Endothelial cell of umbilical vein (primary cell): ENCODE results near the gene OAS3. TPM values are rescaled to one million over a fixed set of nuclear protein-coding genes. Genes with fewer than 3 reads are reported as not detected.

Experiments
- BruUV-seq: library from RNA; stranded (reverse); fragments of 400-500 nt; replicated peaks from 2 replicates; lab custom pipeline; 2021; lab: Mats Ljungman, UMichigan
- CTCF ChIA-PET: fragments of 300-600, 350-600 bp; sonication (Branson Sonifier 250); formaldehyde crosslinking; loops from one replicate; lab custom pipeline; 2021; ENCODE audit warnings: antibody characterized with exemption, inconsistent platforms; lab: Charles Lee
- POLR2A ChIA-PET: fragments of 300-600, 350-600 bp; sonication (Branson Sonifier 250); formaldehyde crosslinking; loops from one replicate; lab custom pipeline; 2021; ENCODE audit warnings: antibody characterized with exemption, inconsistent platforms; lab: Charles Lee
- DNase-seq: peaks from one replicate; pipeline ENCODE4 v3.0.0-alpha.2; 2011; ENCODE audit warnings: low read depth, low spot score
- FAIRE-seq: peaks from 2 replicates; lab custom pipeline; 2011; peaks lifted over from hg19 to GRCh38; lab: Jason Lieb, UNC
- H2AFZ ChIP-seq: 2 replicates; pipeline ENCODE4 v1.6.0; 2012; ENCODE audit warnings: low read depth, low read length, control low read depth, inconsistent platforms
- H3K27ac ChIP-seq: 2 replicates; pipeline ENCODE4 v1.5.1; 2011; ENCODE audit warnings: low read depth, mild to moderate bottlenecking, control low read depth, low read length, moderate library complexity; ENCODE audit not compliant: insufficient read depth
- H3K27me3 ChIP-seq, 2 experiments: 2 replicates each; pipeline versions ENCODE4 v1.6.0 to v1.6.1; 2011; ENCODE audit warnings: low read length in 2 of 2, mixed read lengths in 1 of 2; ENCODE audit not compliant: control insufficient read depth in 2 of 2, insufficient read depth in 2 of 2
- H3K36me3 ChIP-seq, 2 experiments: 2 replicates in 1 of 2; 3 replicates in 1 of 2; pipeline ENCODE4 v1.5.1; 2011; ENCODE audit warnings: low read length in 2 of 2, mild to moderate bottlenecking in 1 of 2, moderate library complexity in 1 of 2; ENCODE audit not compliant: control insufficient read depth in 2 of 2, insufficient read depth in 2 of 2; ENCODE audit errors: extremely low read depth in 1 of 2
- H3K4me1 ChIP-seq: 3 replicates; pipeline ENCODE4 v1.5.1; 2011; ENCODE audit warnings: mild to moderate bottlenecking, low read length; ENCODE audit not compliant: control insufficient read depth, insufficient read depth; ENCODE audit errors: extremely low read depth
- H3K4me2 ChIP-seq: 2 replicates; pipeline ENCODE4 v1.6.1; 2011; ENCODE audit warnings: low read length, control low read depth, mixed read lengths; ENCODE audit not compliant: insufficient read depth
- H3K4me3 ChIP-seq, 3 experiments: fragments of 200-600 bp in 1 of 3; sonication (generic), shearing (Covaris generic) in 1 of 3; replicated peaks in 1 of 3; 2 replicates each; pipeline ENCODE4 v1.5.1; 2011 to 2016; ENCODE audit warnings: control low read depth in 3 of 3, low read length in 3 of 3, mild to moderate bottlenecking in 2 of 3, inconsistent platforms in 1 of 3, low read depth in 1 of 3, moderate library complexity in 1 of 3; ENCODE audit not compliant: insufficient read depth in 1 of 3
- H3K79me2 ChIP-seq: 2 replicates; pipeline ENCODE4 v1.6.0; 2012; ENCODE audit warnings: low read length, inconsistent platforms; ENCODE audit not compliant: control insufficient read depth, insufficient read depth
- H3K9ac ChIP-seq: replicated peaks from 2 replicates; pipeline ENCODE3; 2011; ENCODE audit warnings: low read length, control low read depth; ENCODE audit not compliant: insufficient read depth; ENCODE audit errors: extremely low read depth
- H3K9me1 ChIP-seq: replicated peaks from 3 replicates; pipeline ENCODE4 v1.6.0; 2011; ENCODE audit warnings: mild to moderate bottlenecking, low read length; ENCODE audit not compliant: control insufficient read depth, insufficient read depth; ENCODE audit errors: extremely low read depth
- H3K9me3 ChIP-seq: replicated peaks from 2 replicates; pipeline ENCODE4 v1.5.1; 2012; ENCODE audit warnings: low read length, inconsistent platforms; ENCODE audit not compliant: control insufficient read depth, insufficient read depth
- H4K20me1 ChIP-seq: replicated peaks from 2 replicates; pipeline ENCODE3; 2011; ENCODE audit warnings: mild to moderate bottlenecking, low read length; ENCODE audit not compliant: control insufficient read depth, insufficient read depth; ENCODE audit errors: extremely low read depth
- CTCF ChIP-seq, 2 donors: IDR thresholded peaks; 1 replicate in 1 of 2; 2 replicates in 1 of 2; pipeline ENCODE4 v1.5.1; 2011; ENCODE audit warnings: low read length in 2 of 2, mild to moderate bottlenecking in 2 of 2, moderate library complexity in 2 of 2, control low read depth in 1 of 2, inconsistent platforms in 1 of 2, low read depth in 1 of 2; ENCODE audit not compliant: insufficient read depth in 1 of 2; ENCODE audit errors: extremely low read depth in 1 of 2
- EZH2 ChIP-seq: IDR thresholded peaks from 2 replicates; pipeline ENCODE4 v1.6.1; 2012; ENCODE audit warnings: borderline replicate concordance, low read depth, mild to moderate bottlenecking, moderate library complexity, low read length, inconsistent platforms; ENCODE audit not compliant: severe bottlenecking
- FOS ChIP-seq: IDR thresholded peaks from 2 replicates; pipeline ENCODE4 v1.6.1; 2011; ENCODE audit warnings: mild to moderate bottlenecking, low read length, moderate library complexity, borderline replicate concordance; ENCODE audit not compliant: insufficient read depth
- GATA2 ChIP-seq: IDR thresholded peaks from 2 replicates; pipeline ENCODE4 v1.7.0; 2011; ENCODE audit warnings: low read depth, mild to moderate bottlenecking, moderate library complexity, mixed read lengths, low read length; ENCODE audit not compliant: insufficient read length, insufficient read depth
- JUN ChIP-seq: IDR thresholded peaks from 2 replicates; pipeline ENCODE4 v1.6.1; 2011; ENCODE audit warnings: borderline replicate concordance, low read depth; ENCODE audit not compliant: insufficient read length, insufficient read depth
- MYC ChIP-seq: IDR thresholded peaks from one replicate; pipeline ENCODE4 v1.6.1; 2011; ENCODE audit warnings: mild to moderate bottlenecking, low read depth, low read length
- POLR2A ChIP-seq: IDR thresholded peaks from 2 replicates; pipeline ENCODE4 v1.6.1; 2012; ENCODE audit warnings: low read depth, mild to moderate bottlenecking, control low read depth, low read length
- POLR2AphosphoS5 ChIP-seq: IDR thresholded peaks from 2 replicates; pipeline ENCODE4 v1.6.1; 2012; ENCODE audit warnings: low read depth, mild to moderate bottlenecking, control low read depth, low read length, moderate library complexity; ENCODE audit not compliant: insufficient read depth
- dilution Hi-C: fragments of 300-500 bp; cut with MboI; formaldehyde crosslinking; loops from one replicate; pipeline ENCODE4 v1.15.0; 2019; ENCODE audit warnings: low sequenced_read_pairs; ENCODE audit not compliant: extremely low pct_ligation_motif_present
- intact Hi-C: fragments of 100-400 bp; cut with micrococcal nuclease; formaldehyde crosslinking; loops from one replicate; pipeline ENCODE4 v1.10.0; 2022
- polyA plus RNA-seq, 4 experiments: library from polyadenylated mRNA; depleted of rRNA in 3 of 4; stranded (reverse) in 3 of 4; unstranded in 1 of 4; fragments of >200 nt; gene quantifications; 2 replicates each; pipeline versions ENCODE4 v1.2.1 to v1.2.3, GENCODE V29; 2011 to 2012; ENCODE audit warnings: missing spikeins in 1 of 4
- total RNA-seq: library from RNA; stranded (reverse); gene quantifications from 2 replicates; pipeline ENCODE4 v1.2.3, GENCODE V29; 2021
- TF ChIP-seq, protein P1 (sequence below): IDR thresholded peaks from 2 replicates; pipeline ENCODE4 v1.6.1; 2011; ENCODE audit not compliant: insufficient read depth, insufficient read length

Gene OAS3
- total and polyA plus RNA-seq, 2 donors (not counting 3 experiments of a cell fraction or from before 2014, with no cell fraction given): 13.1 to 19.8 TPM

GRCh38 chr12:112978163-112979040 lies 40.1 kb downstream of the OAS3 start, which contains the start of gene OAS2:
OAS2 (plus strand) TSS chr12:112978519; CDS start chr12:112978609, 90 bp downstream.
- TF ChIP-seq EZH2 (no peak), POLR2A (no peak), JUN (no peak), FOS (no peak), CTCF (IDR thresholded peaks at IDR 0.05; ENCODE audit: extremely low read depth in 1 of 2, insufficient read depth in 1 of 2, low read depth in 1 of 2, low read length in 2 of 2) (no peak), GATA2 (no peak), POLR2AphosphoS5 (no peak), MYC (no peak)
- TF ChIP-seq, protein P1, sequence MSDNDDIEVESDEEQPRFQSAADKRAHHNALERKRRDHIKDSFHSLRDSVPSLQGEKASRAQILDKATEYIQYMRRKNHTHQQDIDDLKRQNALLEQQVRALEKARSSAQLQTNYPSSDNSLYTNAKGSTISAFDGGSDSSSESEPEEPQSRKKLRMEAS: no peak
- Histone ChIP-seq H3K79me2 (no peaks in the 10 kb centered on the region), H3K27ac (no peak within 1 kb of the TSS), H3K27me3 (no peaks in the 10 kb centered on the region), H3K4me1 (peaks cover 6% of the 10 kb centered on the region), H3K9me1 (no peaks in the 10 kb centered on the region), H3K4me2 (peak within 1 kb of the TSS; percentile 37), H4K20me1 (no peaks in the 10 kb centered on the region), H2AFZ (peak within 1 kb of the TSS; percentile 92), H3K9ac (no peak within 1 kb of the TSS), H3K4me3 (peak within 1 kb of the TSS in 2 of 3 experiments; percentile 26 to 66), H3K36me3 (no peaks in the 10 kb centered on the region), H3K9me3 (no peaks in the 10 kb centered on the region)
- DNase-seq (peak; percentile 51), FAIRE-seq (peak; percentile 77)
- BruUV-seq: no TSS peak
- dilution Hi-C loops (no loop called here), intact Hi-C loops (loop anchor here (1.0 kb wide), 1 partner anchor 78 kb away; no protein-coding TSS in a partner anchor)
- ChIA-PET POLR2A (no interaction called here), CTCF (interaction anchor here (0.6 to 3.2 kb wide), 6 partner anchors 10 to 120 kb away, joined by 3 to 44 read pairs (median 6); partner anchors contain the start of gene OAS3)
